GM23338 (cell line): Measurements from ENCODE around the gene OR2AT4. TPM values are rescaled to one million over a fixed set of nuclear protein-coding genes. Genes with fewer than 3 reads are reported as not detected.
"Not testable (repeated sequence)": the region's sequence is repeated elsewhere in the genome, so short reads cannot be mapped to it uniquely, and the experiment has no call there.

ENCODE experiments used
- ATAC-seq: fragments of 200-7000 bp; cut with Tn5 transposase; 3 replicates; pipeline ENCODE4 v1.9.1; 2020
- DNase-seq: peaks from one replicate; pipeline ENCODE4 v3.0.0-alpha.2; 2015; ENCODE audit warnings: low spot score
- H2AFZ ChIP-seq: fragments of 200-600 bp; sonication (generic); 2 replicates; pipeline ENCODE4 v1.8.0; 2016; ENCODE audit warnings: antibody characterized with exemption, mild to moderate bottlenecking, moderate library complexity
- H3F3A ChIP-seq: fragments of 200-600 bp; sonication (generic); replicated peaks from 2 replicates; pipeline ENCODE4 v1.8.0; 2017; ENCODE audit warnings: antibody characterized with exemption, mixed run types, low read depth
- H3K27ac ChIP-seq: fragments of 200-600 bp; sonication (generic); 2 replicates; pipeline ENCODE4 v1.6.1; 2016; ENCODE audit warnings: low read depth
- H3K27me3 ChIP-seq: fragments of 200-600 bp; sonication (generic); 2 replicates; pipeline ENCODE4 v1.8.0; 2016; ENCODE audit warnings: mild to moderate bottlenecking, mixed run types, moderate library complexity; ENCODE audit not compliant: insufficient read depth
- H3K36me3 ChIP-seq: fragments of 200-600 bp; sonication (generic); 2 replicates; pipeline ENCODE4 v1.8.0; 2016; ENCODE audit warnings: mild to moderate bottlenecking; ENCODE audit not compliant: insufficient read depth
- H3K4me1 ChIP-seq: fragments of 200-600 bp; sonication (generic); 2 replicates; pipeline ENCODE4 v1.8.0; 2016; ENCODE audit warnings: mild to moderate bottlenecking, moderate library complexity; ENCODE audit not compliant: insufficient read depth
- H3K4me2 ChIP-seq: fragments of 200-600 bp; sonication (generic); 2 replicates; pipeline ENCODE4 v1.7.1; 2017; ENCODE audit warnings: mixed run types
- H3K4me3 ChIP-seq: fragments of 200-600 bp; sonication (generic); 2 replicates; pipeline ENCODE4 v1.6.1; 2016; ENCODE audit warnings: mixed run types
- H3K79me2 ChIP-seq: fragments of 200-600 bp; sonication (generic); replicated peaks from 2 replicates; pipeline ENCODE4 v1.8.0; 2017; ENCODE audit warnings: mild to moderate bottlenecking; ENCODE audit not compliant: insufficient read depth
- H3K9me2 ChIP-seq: fragments of 200-600 bp; sonication (generic); 2 replicates; pipeline ENCODE4 v1.8.0; 2017; ENCODE audit not compliant: insufficient read depth
- H4K20me1 ChIP-seq: fragments of 200-600 bp; sonication (generic); replicated peaks from 2 replicates; pipeline ENCODE4 v1.8.0; 2017; ENCODE audit warnings: mild to moderate bottlenecking; ENCODE audit not compliant: insufficient read depth
- H3K27ac Mint-ChIP-seq: 2 replicates; pipeline ENCODE4 v1.8.0; 2020; ENCODE audit warnings: inconsistent platforms, mild to moderate bottlenecking, moderate library complexity, mixed read lengths
- H3K27me3 Mint-ChIP-seq: 3 replicates; pipeline ENCODE4 v1.8.0; 2022; ENCODE audit warnings: low read depth, mild to moderate bottlenecking, moderate library complexity, mixed read lengths, inconsistent platforms; ENCODE audit not compliant: insufficient read depth, poor library complexity
- H3K36me3 Mint-ChIP-seq: 3 replicates; pipeline ENCODE4 v1.8.0; 2021; ENCODE audit warnings: low read depth, mild to moderate bottlenecking, inconsistent platforms, moderate library complexity, mixed read lengths
- H3K4me1 Mint-ChIP-seq: 3 replicates; pipeline ENCODE4 v1.8.0; 2020; ENCODE audit warnings: mild to moderate bottlenecking, inconsistent platforms, mixed read lengths
- H3K4me3 Mint-ChIP-seq: 3 replicates; pipeline ENCODE4 v1.8.0; 2021; ENCODE audit warnings: moderate library complexity, mild to moderate bottlenecking, inconsistent platforms, mixed read lengths
- H3K9me3 Mint-ChIP-seq: 3 replicates; pipeline ENCODE4 v1.8.0; 2020; ENCODE audit warnings: moderate library complexity, mild to moderate bottlenecking, inconsistent platforms, mixed read lengths
- JUNB ChIP-seq: IDR thresholded peaks from one replicate; pipeline ENCODE4 v1.6.1; 2016; ENCODE audit warnings: antibody characterized with exemption; ENCODE audit not compliant: unreplicated experiment
- STAT1 ChIP-seq: IDR thresholded peaks from one replicate; pipeline ENCODE4 v1.6.1; 2016; ENCODE audit warnings: antibody characterized with exemption; ENCODE audit not compliant: unreplicated experiment
- polyA plus RNA-seq: library from polyadenylated mRNA; unstranded; fragments of >200 nt; fragmentation: Nextera tagmentation; extraction: Ambion mirVana; gene quantifications from 2 replicates; pipeline ENCODE4 v1.2.1, GENCODE V29; 2016
- total RNA-seq: library from RNA; depleted of rRNA; stranded (reverse); fragments of >200 nt; shearing (Covaris generic); gene quantifications from 2 replicates; pipeline ENCODE4 v1.2.3, GENCODE V29; 2014
- TF ChIP-seq, protein P1 (sequence below): IDR thresholded peaks from 2 replicates; pipeline ENCODE4 v1.6.1; 2016; ENCODE audit warnings: antibody characterized with exemption

The OR2AT4 gene
- total and polyA plus RNA-seq, 2 experiments from 2014 or later = not detected

GRCh38 chr11:75047191-75047590, 49.5 kb downstream of the OR2AT4 start (continued):
- TF ChIP-seq STAT1 (no peak), JUNB (no peak)
- TF ChIP-seq, protein P1, sequence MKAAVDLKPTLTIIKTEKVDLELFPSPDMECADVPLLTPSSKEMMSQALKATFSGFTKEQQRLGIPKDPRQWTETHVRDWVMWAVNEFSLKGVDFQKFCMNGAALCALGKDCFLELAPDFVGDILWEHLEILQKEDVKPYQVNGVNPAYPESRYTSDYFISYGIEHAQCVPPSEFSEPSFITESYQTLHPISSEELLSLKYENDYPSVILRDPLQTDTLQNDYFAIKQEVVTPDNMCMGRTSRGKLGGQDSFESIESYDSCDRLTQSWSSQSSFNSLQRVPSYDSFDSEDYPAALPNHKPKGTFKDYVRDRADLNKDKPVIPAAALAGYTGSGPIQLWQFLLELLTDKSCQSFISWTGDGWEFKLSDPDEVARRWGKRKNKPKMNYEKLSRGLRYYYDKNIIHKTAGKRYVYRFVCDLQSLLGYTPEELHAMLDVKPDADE = no peak

DNA sequence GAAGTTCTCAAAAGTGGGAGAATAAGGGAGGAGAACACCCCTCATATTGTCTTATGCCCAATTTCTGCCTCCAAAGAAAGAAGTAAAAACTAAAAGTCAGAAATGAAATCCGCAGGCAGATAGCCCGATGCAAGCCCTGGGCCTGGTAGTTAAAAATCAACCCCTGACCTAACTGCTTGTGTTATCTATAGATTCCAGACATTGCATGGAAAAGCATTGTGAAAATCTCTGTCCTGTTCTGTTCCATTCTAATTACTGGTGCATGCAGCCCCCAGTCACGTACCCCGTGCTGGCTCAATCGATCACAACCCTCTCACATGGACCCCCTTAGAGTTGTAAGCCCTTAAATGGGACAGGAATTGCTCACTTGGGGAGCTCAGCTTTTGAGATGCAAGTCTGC, 50.0 kb downstream of the OR2AT4 start:
- not testable (repeated sequence) for H2AFZ ChIP-seq, H3K4me1 Mint-ChIP-seq, H3K9me3 Mint-ChIP-seq, H3K79me2 ChIP-seq, H3K27me3 Mint-ChIP-seq, H3K4me1 ChIP-seq, H3K36me3 ChIP-seq, H3K4me3 ChIP-seq, H3K4me3 Mint-ChIP-seq, H3K4me2 ChIP-seq, H3K27me3 ChIP-seq, DNase-seq, ATAC-seq, H3K9me2 ChIP-seq, H3K27ac ChIP-seq, H4K20me1 ChIP-seq, H3K36me3 Mint-ChIP-seq, H3F3A ChIP-seq, H3K27ac Mint-ChIP-seq

DNA sequence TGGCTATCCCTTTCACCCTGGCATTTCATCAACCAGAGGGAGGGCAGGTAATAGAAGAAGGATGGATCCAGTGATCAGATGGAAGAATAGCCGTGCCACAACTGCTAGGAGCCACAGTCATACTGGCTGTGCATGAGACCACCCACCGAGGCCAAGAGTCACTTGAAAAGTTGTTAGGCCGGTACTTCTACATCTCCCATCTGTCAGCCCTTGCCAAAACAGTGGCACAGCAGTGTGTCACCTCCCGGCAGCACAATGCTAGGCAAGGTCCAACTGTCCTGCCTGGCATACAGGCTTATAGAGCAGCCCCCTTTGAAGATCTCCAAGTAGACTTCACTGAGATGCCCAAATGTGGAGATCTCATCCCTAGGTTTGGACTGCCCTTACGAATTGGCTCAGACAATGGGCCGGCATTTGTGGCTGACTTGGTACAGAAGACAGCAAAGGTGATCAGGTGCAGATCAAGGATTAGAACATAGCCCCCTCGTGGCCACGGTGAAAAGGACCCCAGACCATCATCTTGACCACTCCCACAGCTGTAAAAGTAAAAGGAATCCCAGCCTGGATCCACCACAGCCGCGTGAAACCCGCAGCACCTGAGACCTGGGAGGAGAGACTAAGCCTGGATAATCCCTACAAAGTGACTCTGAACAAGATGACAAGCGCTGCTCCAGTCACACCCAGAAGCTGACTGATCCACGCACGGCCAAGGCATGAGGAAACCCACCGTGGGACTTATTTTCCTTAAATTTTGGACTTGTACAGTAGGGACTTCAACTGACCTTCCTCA, 52.1 kb downstream of the OR2AT4 start:
- not testable (repeated sequence) for DNase-seq, H3K27ac ChIP-seq, H2AFZ ChIP-seq, H3K36me3 ChIP-seq, ATAC-seq, H3K4me3 Mint-ChIP-seq, H3K4me2 ChIP-seq, H3K4me1 Mint-ChIP-seq, H3K27ac Mint-ChIP-seq, H3K9me2 ChIP-seq, H3K4me3 ChIP-seq, H3F3A ChIP-seq, H4K20me1 ChIP-seq, H3K79me2 ChIP-seq, H3K4me1 ChIP-seq, H3K36me3 Mint-ChIP-seq, H3K27me3 ChIP-seq, H3K27me3 Mint-ChIP-seq
- H3K9me3 Mint-ChIP-seq = peaks cover 21% of the 10 kb centered on the region

DNA sequence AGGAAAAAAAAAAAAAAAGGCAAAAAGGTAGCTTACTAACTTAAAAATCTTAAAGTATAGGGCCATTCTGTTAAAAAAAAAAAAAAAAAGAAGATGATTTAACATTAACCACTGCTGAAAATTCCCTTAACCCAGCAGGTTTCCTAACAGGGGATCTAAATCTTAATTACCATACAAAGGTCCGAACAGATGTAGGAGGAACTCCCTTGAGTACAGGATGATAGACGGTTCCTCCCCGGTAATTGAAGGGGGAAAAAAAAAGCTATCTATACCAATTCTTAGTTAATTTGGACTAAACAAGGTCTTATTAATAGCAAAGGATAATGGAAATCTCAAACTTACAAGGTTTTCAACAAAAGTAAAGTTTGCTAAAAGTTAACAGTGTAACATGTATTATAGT, 54.9 kb downstream of the OR2AT4 start:
- H3K9me3 Mint-ChIP-seq = peaks cover 22% of the 10 kb centered on the region
- not testable (repeated sequence) for H3F3A ChIP-seq, H3K4me3 Mint-ChIP-seq, H3K4me1 Mint-ChIP-seq, H3K27ac ChIP-seq, H2AFZ ChIP-seq, H3K4me3 ChIP-seq, H3K4me1 ChIP-seq, H3K4me2 ChIP-seq, H3K27me3 ChIP-seq, H3K9me2 ChIP-seq, H3K36me3 Mint-ChIP-seq, H3K27me3 Mint-ChIP-seq, H4K20me1 ChIP-seq, H3K36me3 ChIP-seq, DNase-seq, ATAC-seq, H3K79me2 ChIP-seq, H3K27ac Mint-ChIP-seq
